A673 (cell line): ENCODE measurements around the gene ARL4C. TPM values are rescaled to one million over a fixed set of nuclear protein-coding genes. Genes with fewer than 3 reads are reported as not detected.

Experiments used
- BruUV-seq: library from RNA; stranded (reverse); fragments of 400-500 nt; replicated peaks from 2 replicates; lab custom pipeline; 2021; lab: Mats Ljungman, UMichigan
- CTCF ChIA-PET: fragments of 300-600 bp; sonication (Branson Sonifier 250); formaldehyde crosslinking; loops from one replicate; lab custom pipeline; 2022; ENCODE audit warnings: antibody characterized with exemption; lab: Charles Lee
- POLR2A ChIA-PET: fragments of 300-600 bp; sonication (Branson Sonifier 250); formaldehyde crosslinking; loops from one replicate; lab custom pipeline; 2022; ENCODE audit warnings: antibody characterized with exemption; ENCODE audit not compliant: low non-redundant PET; lab: Charles Lee
- DNase-seq: peaks from one replicate; pipeline ENCODE4 v3.0.0-alpha.2; 2015; ENCODE audit warnings: low spot score
- H3K27ac ChIP-seq: fragments of 200-600 bp; sonication (generic); 2 replicates; pipeline ENCODE4 v1.5.1; 2016; ENCODE audit warnings: mixed run types, low read depth, mild to moderate bottlenecking, mixed read lengths, antibody characterized with exemption, low read length; ENCODE audit not compliant: poor library complexity, severe bottlenecking
- H3K27me3 ChIP-seq: fragments of 200-600 bp; sonication (generic); replicated peaks from 2 replicates; pipeline ENCODE4 v1.6.1; 2017; ENCODE audit warnings: mixed run types, low read depth, mild to moderate bottlenecking, mixed read lengths, antibody characterized with exemption, low read length; ENCODE audit not compliant: insufficient read depth, poor library complexity
- H3K36me3 ChIP-seq: fragments of 200-600 bp; sonication (generic); 2 replicates; pipeline ENCODE4 v1.6.1; 2016; ENCODE audit warnings: mixed run types, mild to moderate bottlenecking, mixed read lengths, antibody characterized with exemption, low read length; ENCODE audit not compliant: insufficient read depth, poor library complexity, severe bottlenecking
- H3K4me1 ChIP-seq: fragments of 200-600 bp; sonication (generic); 2 replicates; pipeline ENCODE4 v1.6.1; 2017; ENCODE audit warnings: mixed run types, mild to moderate bottlenecking, mixed read lengths, antibody characterized with exemption, low read length; ENCODE audit not compliant: insufficient read depth, poor library complexity, severe bottlenecking
- H3K4me3 ChIP-seq: fragments of 200-600 bp; sonication (generic); 2 replicates; pipeline ENCODE4 v1.5.1; 2016; ENCODE audit warnings: low read depth, mixed run types, mild to moderate bottlenecking, mixed read lengths, low read length; ENCODE audit not compliant: poor library complexity, severe bottlenecking
- H3K9me3 ChIP-seq: fragments of 200-600 bp; sonication (generic); 2 replicates; pipeline ENCODE4 v1.6.1; 2016; ENCODE audit warnings: mixed run types, low read depth, mild to moderate bottlenecking, mixed read lengths, antibody characterized with exemption, low read length; ENCODE audit not compliant: poor library complexity, severe bottlenecking
- CTCF ChIP-seq: fragments of 300-800, 200-600 bp; sonication (generic); conservative IDR thresholded peaks from 2 replicates; pipeline ENCODE4 v1.5.1; 2017; ENCODE audit warnings: low read depth, mild to moderate bottlenecking, antibody characterized with exemption, low read length, moderate library complexity, mixed read lengths
- EZH2 ChIP-seq: fragments of 200-600 bp; sonication (generic); IDR thresholded peaks from 2 replicates; pipeline ENCODE4 v1.6.1; 2017; ENCODE audit warnings: borderline replicate concordance, low read depth, mild to moderate bottlenecking, mixed read lengths, antibody characterized with exemption, low read length; ENCODE audit not compliant: poor library complexity, severe bottlenecking
- intact Hi-C: fragments of 100-400 bp; cut with micrococcal nuclease; formaldehyde crosslinking; loops from one replicate; pipeline ENCODE4 v1.10.0; 2022; ENCODE audit not compliant: unreplicated experiment
- total RNA-seq: library from RNA; stranded (reverse); gene quantifications from 2 replicates; pipeline ENCODE4 v1.2.3, GENCODE V29; 2021

Gene ARL4C
- total RNA-seq, 1 experiment from 2014 or later: 3.0 TPM

GRCh38 chr2:234537929-234538328 is 41.0 kb upstream of the ARL4C start:
- ChIA-PET POLR2A (no interaction called here), CTCF (no interaction called here)

GRCh38 chr2:234536178-234536965 is 39.5 kb upstream of the ARL4C start:
- Histone ChIP-seq H3K36me3 (no peaks in the 10 kb centered on the region), H3K27ac (no peak overlapping the region), H3K27me3 (no peaks in the 10 kb centered on the region), H3K4me3 (no peak overlapping the region), H3K4me1 (no peaks in the 10 kb centered on the region), H3K9me3 (no peaks in the 10 kb centered on the region)
- POLR2A ChIA-PET: no interaction called here
- BruUV-seq: no TSS peak
- TF ChIP-seq EZH2 (no peak), CTCF (no peak)
- no peak for DNase-seq
- intact Hi-C loops: no loop called here
- CTCF ChIA-PET: interaction anchor here (1.4 kb wide), 1 partner anchor 9 kb away, joined by 4 read pairs; no protein-coding TSS in a partner anchor

More at GRCh38 chr2:234537929-234538328, 41.0 kb upstream of the ARL4C start:
- Histone ChIP-seq H3K9me3 (no peaks in the 10 kb centered on the region), H3K27ac (no peak overlapping the region), H3K27me3 (no peaks in the 10 kb centered on the region), H3K4me1 (no peaks in the 10 kb centered on the region), H3K36me3 (no peaks in the 10 kb centered on the region), H3K4me3 (no peak overlapping the region)
- intact Hi-C loops: no loop called here
- TF ChIP-seq CTCF: no peak
- no peak for TF ChIP-seq EZH2
- no TSS peak for BruUV-seq
- no peak for DNase-seq

- BruUV-seq: no TSS peak
- no peak overlapping the region for H3K4me3 ChIP-seq
- no peak for DNase-seq
- intact Hi-C loops: no loop called here
- no peaks in the 10 kb centered on the region for H3K27me3 ChIP-seq
- POLR2A ChIA-PET: no interaction called here
- H3K4me1 ChIP-seq: no peaks in the 10 kb centered on the region
- no peak overlapping the region for H3K27ac ChIP-seq
- no peaks in the 10 kb centered on the region for H3K36me3 ChIP-seq
- CTCF ChIA-PET: interaction anchor here (1.4 kb wide), 1 partner anchor 10 kb away, joined by 4 read pairs; no protein-coding TSS in a partner anchor
- no peak for TF ChIP-seq CTCF
- no peaks in the 10 kb centered on the region for H3K9me3 ChIP-seq
Observed at GRCh38 chr2:234535464-234535863, 38.6 kb upstream of the ARL4C start.
